Measurements from ENCODE around the gene LTO1. TPM values are rescaled to one million over a fixed set of nuclear protein-coding genes. Genes with fewer than 3 reads are reported as not detected.
A peak's percentile ranks its signal among the peaks of the same experiment; 100 is the strongest.

The LTO1 gene
- total and polyA plus RNA-seq, 2 of the 13 experiments (the other 11 are each of a cell fraction or from before 2014, with no cell fraction given), result 11.8 to 15.0 TPM

- TF ChIP-seq PAXIP1 (CRISPR knock-in tag; conservative IDR thresholded peaks at IDR 0.05) (peak; percentile 95), CHCHD3 (CRISPR knock-in tag; IDR thresholded peaks at IDR 0.05) (peak; percentile 69; the same call in 1 of the 2 replicates), ZNF510 (CRISPR knock-in tag; IDR thresholded peaks at IDR 0.05; ENCODE audit: low read depth) (0 out of 2 replicates have a peak, but pooled peaks have one; percentile 50), PHF8 (CRISPR knock-in tag; IDR thresholded peaks at IDR 0.05) (peak; percentile 57), DR1 (CRISPR knock-in tag; IDR thresholded peaks at IDR 0.05) (no peak), NFE2 (CRISPR knock-in tag; IDR thresholded peaks at IDR 0.05) (no peak), ZNF224 (CRISPR knock-in tag; IDR thresholded peaks at IDR 0.05) (peak; percentile 12; the same call in 1 of the 2 replicates), ZFP62 (CRISPR knock-in tag; IDR thresholded peaks at IDR 0.05) (no peak), EED (CRISPR knock-in tag; IDR thresholded peaks at IDR 0.05) (0 out of 2 replicates have a peak, but pooled peaks have one; percentile 18), ZNF776 (CRISPR knock-in tag; IDR thresholded peaks at IDR 0.05) (peak; percentile 46; the same call in 1 of the 2 replicates), ZNF644 (CRISPR knock-in tag; IDR thresholded peaks at IDR 0.05; ENCODE audit: low read depth) (no peak), MXI1 (IDR thresholded peaks at IDR 0.05; ENCODE audit: borderline replicate concordance, low read depth, low read length) (peak; percentile 70; the same call in 1 of the 3 replicates), CEBPG (CRISPR knock-in tag; IDR thresholded peaks at IDR 0.05) (peak; percentile 67), ATF3 (CRISPR knock-in tag; IDR thresholded peaks at IDR 0.05) (no peak), ZBTB40 (IDR thresholded peaks at IDR 0.05) (no peak), ZBTB40 (CRISPR knock-in tag; IDR thresholded peaks at IDR 0.05) (peak; percentile 78), XBP1 (CRISPR knock-in tag; IDR thresholded peaks at IDR 0.05) (no peak)
Measured at GRCh38 chr11:69667619-69668604, 7.2 kb downstream of the LTO1 start (continued).

Data from HepG2 (cell line).